Measurements from ENCODE around the gene KCNJ10. TPM values are rescaled to one million over a fixed set of nuclear protein-coding genes. Genes with fewer than 3 reads are reported as not detected.
A peak's percentile ranks its signal among the peaks of the same experiment; 100 is the strongest.

The KCNJ10 gene
- total and polyA plus RNA-seq, 2 of the 13 experiments (the other 11 are each of a cell fraction or from before 2014, with no cell fraction given): 4.4 to 10.3 TPM

DNA sequence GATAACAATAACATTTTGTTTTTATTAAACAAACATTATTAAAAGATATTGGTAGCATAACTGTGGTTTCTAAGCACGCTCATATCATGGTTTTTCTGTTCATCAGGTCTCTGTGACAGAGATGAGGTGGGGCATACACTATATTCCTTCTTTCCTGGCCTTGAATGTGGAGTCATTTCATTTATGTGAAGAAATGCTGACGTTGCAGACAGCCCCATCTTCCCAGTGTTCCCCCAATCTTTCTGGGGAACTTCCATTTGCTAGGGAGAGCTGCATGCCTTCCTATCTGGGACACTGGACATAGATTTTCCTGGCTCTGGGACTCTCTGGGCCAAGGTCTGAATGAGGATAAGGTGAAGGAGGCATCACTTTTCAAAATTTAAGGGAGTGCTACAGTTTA, 68.5 kb downstream of the KCNJ10 start (continued):
- TF ChIP-seq, protein P1, sequence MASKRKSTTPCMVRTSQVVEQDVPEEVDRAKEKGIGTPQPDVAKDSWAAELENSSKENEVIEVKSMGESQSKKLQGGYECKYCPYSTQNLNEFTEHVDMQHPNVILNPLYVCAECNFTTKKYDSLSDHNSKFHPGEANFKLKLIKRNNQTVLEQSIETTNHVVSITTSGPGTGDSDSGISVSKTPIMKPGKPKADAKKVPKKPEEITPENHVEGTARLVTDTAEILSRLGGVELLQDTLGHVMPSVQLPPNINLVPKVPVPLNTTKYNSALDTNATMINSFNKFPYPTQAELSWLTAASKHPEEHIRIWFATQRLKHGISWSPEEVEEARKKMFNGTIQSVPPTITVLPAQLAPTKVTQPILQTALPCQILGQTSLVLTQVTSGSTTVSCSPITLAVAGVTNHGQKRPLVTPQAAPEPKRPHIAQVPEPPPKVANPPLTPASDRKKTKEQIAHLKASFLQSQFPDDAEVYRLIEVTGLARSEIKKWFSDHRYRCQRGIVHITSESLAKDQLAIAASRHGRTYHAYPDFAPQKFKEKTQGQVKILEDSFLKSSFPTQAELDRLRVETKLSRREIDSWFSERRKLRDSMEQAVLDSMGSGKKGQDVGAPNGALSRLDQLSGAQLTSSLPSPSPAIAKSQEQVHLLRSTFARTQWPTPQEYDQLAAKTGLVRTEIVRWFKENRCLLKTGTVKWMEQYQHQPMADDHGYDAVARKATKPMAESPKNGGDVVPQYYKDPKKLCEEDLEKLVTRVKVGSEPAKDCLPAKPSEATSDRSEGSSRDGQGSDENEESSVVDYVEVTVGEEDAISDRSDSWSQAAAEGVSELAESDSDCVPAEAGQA (IDR thresholded peaks at IDR 0.05; ENCODE audit: low read depth): no peak
- TF ChIP-seq, protein P1 (CRISPR knock-in tag; IDR thresholded peaks at IDR 0.05; ENCODE audit: borderline replicate concordance): no peak
- TF ChIP-seq KDM2A (CRISPR knock-in tag; IDR thresholded peaks at IDR 0.05; ENCODE audit: borderline replicate concordance, low read depth) (no peak), TCF7 (IDR thresholded peaks at IDR 0.05; ENCODE audit: low read depth) (no peak), ZNF343 (CRISPR knock-in tag; IDR thresholded peaks at IDR 0.05) (no peak), ZZZ3 (CRISPR knock-in tag; IDR thresholded peaks at IDR 0.05; ENCODE audit: borderline replicate concordance) (no peak), MBD4 (IDR thresholded peaks at IDR 0.05; ENCODE audit: borderline replicate concordance, low read length) (no peak), MAFK (conservative IDR thresholded peaks at IDR 0.05 in 1 of 2, IDR thresholded peaks at IDR 0.05 in 1 of 2; ENCODE audit: low read length in 2 of 2) (peak; percentile 86 to 96), SYNCRIP (IDR thresholded peaks at IDR 0.05; ENCODE audit: insufficient read depth, low read depth, low read length) (no peak), HNF4A (CRISPR knock-in tag; IDR thresholded peaks at IDR 0.05) (no peak), WIZ (CRISPR knock-in tag; IDR thresholded peaks at IDR 0.05) (no peak)
- TF ChIP-seq, protein P2, sequence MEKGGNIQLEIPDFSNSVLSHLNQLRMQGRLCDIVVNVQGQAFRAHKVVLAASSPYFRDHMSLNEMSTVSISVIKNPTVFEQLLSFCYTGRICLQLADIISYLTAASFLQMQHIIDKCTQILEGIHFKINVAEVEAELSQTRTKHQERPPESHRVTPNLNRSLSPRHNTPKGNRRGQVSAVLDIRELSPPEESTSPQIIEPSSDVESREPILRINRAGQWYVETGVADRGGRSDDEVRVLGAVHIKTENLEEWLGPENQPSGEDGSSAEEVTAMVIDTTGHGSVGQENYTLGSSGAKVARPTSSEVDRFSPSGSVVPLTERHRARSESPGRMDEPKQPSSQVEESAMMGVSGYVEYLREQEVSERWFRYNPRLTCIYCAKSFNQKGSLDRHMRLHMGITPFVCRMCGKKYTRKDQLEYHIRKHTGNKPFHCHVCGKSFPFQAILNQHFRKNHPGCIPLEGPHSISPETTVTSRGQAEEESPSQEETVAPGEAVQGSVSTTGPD (CRISPR knock-in tag; IDR thresholded peaks at IDR 0.05): no peak

Data from HepG2 (cell line).